Dermis lymphatic vessel endothelial cell (primary cell): ENCODE measurements around the gene ICOS. TPM values are rescaled to one million over a fixed set of nuclear protein-coding genes. Genes with fewer than 3 reads are reported as not detected.

Experiments used
- total RNA-seq: library from RNA; depleted of rRNA; stranded (reverse); fragments of >200 nt; gene quantifications from 2 replicates; pipeline ENCODE4 v1.2.1, GENCODE V29; 2014

The ICOS gene, protein sequence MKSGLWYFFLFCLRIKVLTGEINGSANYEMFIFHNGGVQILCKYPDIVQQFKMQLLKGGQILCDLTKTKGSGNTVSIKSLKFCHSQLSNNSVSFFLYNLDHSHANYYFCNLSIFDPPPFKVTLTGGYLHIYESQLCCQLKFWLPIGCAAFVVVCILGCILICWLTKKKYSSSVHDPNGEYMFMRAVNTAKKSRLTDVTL
- under 0.01 and 0.09 TPM in 2 replicates for total RNA-seq

DNA sequence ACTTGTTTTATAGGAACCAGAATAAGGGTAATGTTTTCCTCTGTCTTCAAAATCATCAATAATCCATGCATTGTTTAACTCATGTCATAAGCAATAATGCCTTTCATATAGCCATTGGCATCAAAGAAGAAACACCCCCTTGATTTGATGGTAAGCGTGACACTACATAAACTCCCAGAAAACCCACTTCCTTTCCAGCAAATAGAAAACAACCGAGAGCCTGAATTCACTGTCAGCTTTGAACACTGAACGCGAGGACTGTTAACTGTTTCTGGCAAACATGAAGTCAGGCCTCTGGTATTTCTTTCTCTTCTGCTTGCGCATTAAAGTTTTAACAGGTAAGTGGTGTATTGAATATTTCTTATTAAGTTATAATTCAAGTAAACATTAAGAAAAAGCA, at the start of gene ICOS:
Gene ICOS, plus strand, starts transcription at position 229 of the 400 bp plus-strand sequence. Its CDS starts 52 bp downstream, at position 281.

Other genes starting within 250 kb of the ICOS start
- 0.09 and 0.11 TPM in 2 replicates for gene CD28, start 230.1 kb upstream of the ICOS start, total RNA-seq
- 3.7 and 6.2 TPM in 2 replicates for gene CTLA4, start 69.0 kb upstream of the ICOS start, total RNA-seq